Colonic mucosa (tissue), 4 donors: ENCODE measurements around the gene BRD3. TPM values are rescaled to one million over a fixed set of nuclear protein-coding genes. Genes with fewer than 3 reads are reported as not detected.

Experiments
- DNase-seq: peaks from one replicate; pipeline ENCODE4 v3.0.0-alpha.2; 2020
- H3K27ac ChIP-seq: fragments of 200-600 bp; one replicate; pipeline ENCODE4 v1.8.0; 2021
- H3K27me3 ChIP-seq: fragments of 200-600 bp; one replicate; pipeline ENCODE4 v1.8.0; 2021
- H3K36me3 ChIP-seq: fragments of 200-600 bp; one replicate; pipeline ENCODE4 v1.8.0; 2021
- H3K4me1 ChIP-seq: fragments of 200-600 bp; one replicate; pipeline ENCODE4 v1.8.0; 2021; ENCODE audit warnings: mild to moderate bottlenecking
- H3K4me3 ChIP-seq: fragments of 200-600 bp; one replicate; pipeline ENCODE4 v1.8.0; 2021
- H3K9ac ChIP-seq, 2 donors: one replicate each; pipeline ENCODE4 v1.7.0; 2013; ENCODE audit warnings: control low read depth in 2 of 2, low read depth in 2 of 2, low read length in 2 of 2
- H3K9me3 ChIP-seq: fragments of 200-600 bp; one replicate; pipeline ENCODE4 v1.8.0; 2021
- intact Hi-C: fragments of 100-400 bp; cut with DNase I; formaldehyde crosslinking; loops from one replicate; pipeline ENCODE4 v1.14.1; 2022
- total RNA-seq, 2 donors: library from RNA; stranded (reverse); fragmentation: NEBNext Ultra II Directional in 1 of 2; extraction: Animal tissue kit (Norgen Biotek cat#: 25700) in 1 of 2; gene quantifications; one replicate each; pipeline ENCODE4 v1.2.1, GENCODE V29; 2021
- TF ChIP-seq, protein P1 (sequence below): fragments of 200-600 bp; IDR thresholded peaks from one replicate; pipeline ENCODE4 v1.8.0; 2022; ENCODE audit warnings: antibody characterized with exemption, mild to moderate bottlenecking
- donor health status: healthy.
- donor health status: DM: no; HTN: no; CAD: no.
- donor health status: DM: no; HTN: no; CAD: no.

BRD3 gene
- total RNA-seq, 2 donors from 2014 or later = 26.8 to 50.9 TPM

DNA sequence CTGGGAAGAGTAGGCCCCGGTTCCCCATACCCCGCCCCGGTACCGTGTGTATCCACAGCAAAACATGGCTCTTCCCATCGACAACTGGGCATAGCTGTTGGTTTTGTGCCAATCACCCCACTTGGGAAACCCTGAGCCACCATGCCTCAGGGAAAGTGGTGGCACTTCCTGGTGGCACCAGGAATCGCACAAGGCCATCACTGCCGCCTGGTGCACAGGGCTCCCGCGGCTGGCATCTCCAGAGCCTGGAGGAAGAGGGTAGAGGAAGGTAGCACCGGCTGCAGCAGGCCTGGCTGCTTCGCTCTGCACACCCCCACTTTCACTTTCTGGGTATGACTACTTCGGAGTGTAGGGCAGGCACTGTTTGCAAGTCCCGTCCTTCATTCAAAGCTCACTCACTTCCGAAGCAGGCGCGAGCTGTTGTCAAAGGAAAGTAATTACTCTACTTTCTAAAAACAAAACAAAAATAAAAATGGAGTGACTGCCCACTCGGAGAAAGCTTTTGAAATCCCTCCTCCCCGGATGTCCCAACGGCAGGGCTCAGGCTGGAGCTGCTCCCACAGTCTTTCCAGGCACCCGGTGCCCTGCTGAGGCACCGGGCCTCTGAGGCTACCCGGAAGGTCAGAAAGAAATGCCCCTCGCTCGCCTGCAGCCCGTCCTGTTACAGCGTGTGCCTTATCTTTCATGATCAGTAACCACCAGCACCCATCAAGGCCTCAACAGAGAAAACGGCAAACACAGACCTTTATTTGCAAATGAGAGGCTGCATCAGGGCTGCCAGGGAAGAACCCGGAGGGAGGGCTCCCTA lies 2.0 kb downstream of the BRD3 start:
- H3K9me3 ChIP-seq = no peaks in the 10 kb centered on the region
- peak overlapping the region; percentile 57 for H3K4me3 ChIP-seq
- peak overlapping the region; percentile 77 to 90 for H3K9ac ChIP-seq
- DNase-seq = peak; percentile 64
- intact Hi-C loops = no loop called here
- H3K27ac ChIP-seq = peak overlapping the region; percentile 70
- no peaks in the 10 kb centered on the region for H3K27me3 ChIP-seq
- TF ChIP-seq, protein P1, sequence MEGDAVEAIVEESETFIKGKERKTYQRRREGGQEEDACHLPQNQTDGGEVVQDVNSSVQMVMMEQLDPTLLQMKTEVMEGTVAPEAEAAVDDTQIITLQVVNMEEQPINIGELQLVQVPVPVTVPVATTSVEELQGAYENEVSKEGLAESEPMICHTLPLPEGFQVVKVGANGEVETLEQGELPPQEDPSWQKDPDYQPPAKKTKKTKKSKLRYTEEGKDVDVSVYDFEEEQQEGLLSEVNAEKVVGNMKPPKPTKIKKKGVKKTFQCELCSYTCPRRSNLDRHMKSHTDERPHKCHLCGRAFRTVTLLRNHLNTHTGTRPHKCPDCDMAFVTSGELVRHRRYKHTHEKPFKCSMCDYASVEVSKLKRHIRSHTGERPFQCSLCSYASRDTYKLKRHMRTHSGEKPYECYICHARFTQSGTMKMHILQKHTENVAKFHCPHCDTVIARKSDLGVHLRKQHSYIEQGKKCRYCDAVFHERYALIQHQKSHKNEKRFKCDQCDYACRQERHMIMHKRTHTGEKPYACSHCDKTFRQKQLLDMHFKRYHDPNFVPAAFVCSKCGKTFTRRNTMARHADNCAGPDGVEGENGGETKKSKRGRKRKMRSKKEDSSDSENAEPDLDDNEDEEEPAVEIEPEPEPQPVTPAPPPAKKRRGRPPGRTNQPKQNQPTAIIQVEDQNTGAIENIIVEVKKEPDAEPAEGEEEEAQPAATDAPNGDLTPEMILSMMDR = no peak
- H3K4me1 ChIP-seq = peaks cover 3% of the 10 kb centered on the region
- no peaks in the 10 kb centered on the region for H3K36me3 ChIP-seq

DNA sequence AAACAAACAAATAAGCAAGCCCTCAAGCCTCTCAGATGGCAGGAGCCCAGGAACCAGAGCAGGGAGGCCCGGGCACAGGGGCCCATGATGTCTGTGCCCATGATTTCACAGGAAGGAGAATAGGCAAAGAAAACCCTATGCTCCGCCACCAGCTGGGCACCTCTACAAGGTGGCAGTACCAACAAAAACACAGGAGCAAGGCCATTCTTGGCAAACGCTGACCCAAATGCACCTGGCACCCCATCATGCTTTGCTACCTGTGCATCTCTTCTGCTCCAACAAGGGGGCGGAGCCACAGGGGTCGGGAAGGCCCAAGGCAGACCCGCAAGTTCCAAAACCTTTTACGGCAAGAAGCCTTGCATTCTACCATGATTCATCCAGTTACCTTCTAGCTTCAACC lies 3.1 kb downstream of the BRD3 start:
- peaks cover 3% of the 10 kb centered on the region for H3K4me1 ChIP-seq
- no peak overlapping the region for H3K4me3 ChIP-seq
- intact Hi-C loops = no loop called here
- H3K9me3 ChIP-seq = no peaks in the 10 kb centered on the region
- H3K36me3 ChIP-seq = no peaks in the 10 kb centered on the region
- no peak for DNase-seq
- no peak overlapping the region for H3K27ac ChIP-seq
- H3K9ac ChIP-seq = no peak overlapping the region
- TF ChIP-seq, protein P1 = no peak
- no peaks in the 10 kb centered on the region for H3K27me3 ChIP-seq

DNA sequence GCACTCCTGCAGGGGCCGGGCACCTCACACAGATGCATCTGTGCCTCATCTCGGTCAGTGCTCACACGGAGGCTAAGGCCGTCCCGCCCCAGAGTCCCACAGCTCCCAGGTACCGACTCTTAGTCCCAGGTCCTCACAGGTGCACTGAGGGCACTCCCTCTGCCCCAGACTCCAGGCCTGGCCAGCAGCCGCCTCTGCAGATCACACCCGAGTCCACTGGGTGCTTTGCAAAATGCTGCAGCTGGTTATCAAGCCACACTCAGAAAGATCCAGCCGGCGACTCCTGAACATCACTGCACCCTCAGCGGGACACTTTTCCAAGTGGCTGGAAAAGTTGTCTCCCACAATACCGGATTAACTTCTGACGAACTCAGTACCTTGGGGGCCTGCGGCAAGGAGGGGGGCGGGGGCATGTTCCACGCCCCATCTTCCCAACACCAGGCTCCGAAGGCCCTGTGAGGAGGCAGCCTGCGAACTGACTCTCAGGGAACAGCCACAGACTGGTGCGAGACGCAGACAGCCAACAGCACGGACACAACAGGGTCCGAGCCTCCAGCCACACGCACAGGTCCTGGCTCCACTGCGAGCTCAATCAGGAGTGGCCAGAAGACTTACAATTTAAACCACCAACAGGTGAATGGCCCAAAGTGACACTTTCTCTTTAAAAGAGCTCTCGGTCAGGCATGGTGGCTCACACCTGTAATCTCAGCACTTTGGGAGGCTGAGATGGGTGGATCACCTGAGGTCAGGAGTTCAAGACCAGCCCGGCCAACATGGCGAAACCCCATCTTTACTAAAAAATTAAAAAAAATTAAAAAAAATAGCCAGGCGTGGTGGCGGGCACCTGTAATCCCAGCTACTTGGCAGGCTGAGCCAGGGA lies 4.0 kb downstream of the BRD3 start:
- H3K27ac ChIP-seq = no peak overlapping the region
- TF ChIP-seq, protein P1 = no peak
- peaks cover 3% of the 10 kb centered on the region for H3K4me1 ChIP-seq
- H3K27me3 ChIP-seq = no peaks in the 10 kb centered on the region
- DNase-seq = no peak
- intact Hi-C loops = no loop called here
- no peaks in the 10 kb centered on the region for H3K9me3 ChIP-seq
- H3K36me3 ChIP-seq = no peaks in the 10 kb centered on the region
- H3K9ac ChIP-seq = no peak overlapping the region
- no peak overlapping the region for H3K4me3 ChIP-seq

DNA sequence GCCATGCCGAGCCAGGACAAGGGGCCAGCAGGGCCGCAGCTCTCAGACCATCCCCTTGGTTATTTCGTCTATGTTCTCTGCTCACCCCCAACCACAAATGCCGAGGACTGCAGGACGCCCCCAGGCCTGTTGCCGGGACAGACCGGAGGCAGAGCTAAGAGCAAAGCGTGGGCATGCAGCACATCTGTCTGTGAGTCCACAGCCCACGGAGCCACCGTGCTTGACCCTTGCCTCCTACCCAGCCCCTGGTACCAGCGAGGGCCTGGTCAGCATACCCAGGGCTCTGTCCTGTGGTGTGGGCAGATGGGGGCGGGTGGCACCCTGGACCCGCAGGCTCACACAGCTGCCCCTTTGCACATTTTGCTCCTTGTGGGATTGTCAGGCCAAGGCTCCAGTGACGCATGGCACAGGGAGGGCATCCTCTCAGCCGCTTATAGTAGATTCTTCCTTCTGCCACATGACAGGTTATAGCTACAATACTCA lies 4.7 kb downstream of the BRD3 start:
- Histone ChIP-seq H3K9me3 (no peaks in the 10 kb centered on the region), H3K4me1 (peaks cover 3% of the 10 kb centered on the region), H3K9ac (no peak overlapping the region), H3K4me3 (no peak overlapping the region), H3K36me3 (no peaks in the 10 kb centered on the region), H3K27me3 (no peaks in the 10 kb centered on the region), H3K27ac (no peak overlapping the region)
- TF ChIP-seq, protein P1 = no peak
- no peak for DNase-seq
- intact Hi-C loops = no loop called here

DNA sequence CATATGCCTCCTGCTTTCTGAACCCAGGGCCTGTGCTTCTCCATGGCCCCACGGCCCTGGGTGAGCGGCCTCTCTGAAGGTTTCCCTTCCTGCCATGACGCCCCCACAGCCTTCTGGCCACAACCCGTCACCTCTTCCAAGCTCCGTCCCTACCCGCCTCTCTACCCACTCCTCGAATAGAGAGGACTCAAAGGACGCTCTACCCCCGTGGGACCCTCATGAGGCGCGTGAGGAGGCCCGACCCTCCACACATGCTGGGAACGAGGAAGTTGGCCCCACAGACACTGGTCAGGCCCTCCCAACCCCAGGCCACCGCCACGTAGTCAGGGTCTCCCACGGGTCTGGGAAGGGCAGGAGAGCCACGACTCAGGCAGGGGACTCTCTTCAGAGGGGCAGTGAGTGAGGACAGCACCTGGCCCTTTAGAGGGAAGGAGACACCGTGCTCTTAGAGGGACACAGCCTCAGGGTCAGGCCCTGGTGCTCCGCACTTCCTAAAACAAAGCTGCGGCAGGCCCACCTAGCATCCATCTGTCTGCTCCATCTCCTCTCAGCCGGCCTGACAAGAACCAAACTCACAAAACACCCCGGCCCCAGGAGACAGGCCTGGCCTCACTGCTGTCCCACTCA lies 5.3 kb downstream of the BRD3 start:
- intact Hi-C loops = no loop called here
- Histone ChIP-seq H3K27ac (no peak overlapping the region), H3K4me1 (peaks cover 3% of the 10 kb centered on the region)

More for the DNA sequence above, 5.3 kb downstream of the BRD3 start:
- no peak overlapping the region for H3K4me3 ChIP-seq
- H3K9me3 ChIP-seq = no peaks in the 10 kb centered on the region
- no peak for DNase-seq
- H3K9ac ChIP-seq = no peak overlapping the region
- no peaks in the 10 kb centered on the region for H3K36me3 ChIP-seq
- H3K27me3 ChIP-seq = no peaks in the 10 kb centered on the region
- TF ChIP-seq, protein P1 = no peak
